Natural killer cell (primary cell): ENCODE measurements around the gene GSK3A. TPM values are rescaled to one million over a fixed set of nuclear protein-coding genes. Genes with fewer than 3 reads are reported as not detected.

Experiments used
- ATAC-seq, 3 donors: fragments of 150-1000 bp in 2 of 3; fragments of 200-7000 bp in 1 of 3; cut with Tn5 transposase; 1 replicate in 1 of 3; 2 replicates in 2 of 3; pipeline ENCODE4 v1.10.0; 2021; ENCODE audit warnings: mild to moderate bottlenecking in 2 of 3, moderate library complexity in 2 of 3
- DNase-seq, 2 donors: peaks; one replicate each; pipeline versions ENCODE4 v3.0.0 to v3.0.0-alpha.2; 2013 to 2021; ENCODE audit warnings: mixed read lengths in 1 of 2
- H3K27ac ChIP-seq: one replicate; pipeline ENCODE4 v1.5.1; 2013; ENCODE audit warnings: mild to moderate bottlenecking, low read length
- H3K27me3 ChIP-seq: one replicate; pipeline ENCODE4 v1.6.1; 2013; ENCODE audit warnings: low read length; ENCODE audit not compliant: control insufficient read depth, insufficient read depth
- H3K36me3 ChIP-seq: one replicate; pipeline ENCODE4 v1.6.1; 2013; ENCODE audit warnings: low read length; ENCODE audit not compliant: control insufficient read depth, insufficient read depth
- H3K4me1 ChIP-seq: one replicate; pipeline ENCODE4 v1.6.1; 2013; ENCODE audit warnings: low read length; ENCODE audit not compliant: control insufficient read depth, insufficient read depth
- H3K4me3 ChIP-seq: one replicate; pipeline ENCODE4 v1.5.1; 2013; ENCODE audit warnings: low read length
- H3K9me3 ChIP-seq: one replicate; pipeline ENCODE4 v1.6.1; 2013; ENCODE audit warnings: low read length; ENCODE audit not compliant: control insufficient read depth, insufficient read depth
- H3K27ac Mint-ChIP-seq, 2 donors: one replicate each; pipeline ENCODE4 v1.8.0; 2022; ENCODE audit warnings: mild to moderate bottlenecking in 2 of 2, mixed read lengths in 2 of 2, moderate library complexity in 1 of 2
- H3K27me3 Mint-ChIP-seq, 2 donors: one replicate each; pipeline ENCODE4 v1.8.0; 2022; ENCODE audit warnings: low read depth in 2 of 2, mixed read lengths in 2 of 2
- H3K36me3 Mint-ChIP-seq: one replicate; pipeline ENCODE4 v1.8.0; 2022; ENCODE audit warnings: mixed read lengths
- H3K4me1 Mint-ChIP-seq, 2 donors: one replicate each; pipeline ENCODE4 v1.8.0; 2022; ENCODE audit warnings: mixed read lengths in 2 of 2
- H3K4me3 Mint-ChIP-seq: one replicate; pipeline ENCODE4 v1.8.0; 2022; ENCODE audit warnings: mild to moderate bottlenecking, moderate library complexity, mixed read lengths
- H3K9me3 Mint-ChIP-seq, 2 donors: one replicate each; pipeline ENCODE4 v1.8.0; 2022; ENCODE audit warnings: mixed read lengths in 2 of 2
- WGBS: methylation state at CpG from one replicate; pipeline ENCODE4 v1.1.7; 2013; ENCODE audit warnings: missing lambda C conversion rate; ENCODE audit not compliant: insufficient coverage; 5-methylcytosine and 5-hydroxymethylcytosine counted together
- intact Hi-C: fragments of 100-400 bp; cut with micrococcal nuclease; formaldehyde crosslinking; loops from one replicate; pipeline ENCODE4 v1.14.2; 2022
- total RNA-seq, 4 donors: library from RNA; stranded (reverse); fragments of 120-200 nt in 1 of 4; gene quantifications; one replicate each; pipeline versions ENCODE4 v1.2.3 to v1.2.4, GENCODE V29; 2013 to 2022
- TF ChIP-seq, protein P1 (sequence below): fragments of 200-600 bp; IDR thresholded peaks from one replicate; pipeline ENCODE4 v1.8.0; 2022; ENCODE audit warnings: antibody characterized with exemption

GSK3A gene
- total RNA-seq = 10 to 100 TPM; 42.5 to 52.1 (median 44.1) TPM
- 24.0 TPM for total RNA-seq (2013)

DNA sequence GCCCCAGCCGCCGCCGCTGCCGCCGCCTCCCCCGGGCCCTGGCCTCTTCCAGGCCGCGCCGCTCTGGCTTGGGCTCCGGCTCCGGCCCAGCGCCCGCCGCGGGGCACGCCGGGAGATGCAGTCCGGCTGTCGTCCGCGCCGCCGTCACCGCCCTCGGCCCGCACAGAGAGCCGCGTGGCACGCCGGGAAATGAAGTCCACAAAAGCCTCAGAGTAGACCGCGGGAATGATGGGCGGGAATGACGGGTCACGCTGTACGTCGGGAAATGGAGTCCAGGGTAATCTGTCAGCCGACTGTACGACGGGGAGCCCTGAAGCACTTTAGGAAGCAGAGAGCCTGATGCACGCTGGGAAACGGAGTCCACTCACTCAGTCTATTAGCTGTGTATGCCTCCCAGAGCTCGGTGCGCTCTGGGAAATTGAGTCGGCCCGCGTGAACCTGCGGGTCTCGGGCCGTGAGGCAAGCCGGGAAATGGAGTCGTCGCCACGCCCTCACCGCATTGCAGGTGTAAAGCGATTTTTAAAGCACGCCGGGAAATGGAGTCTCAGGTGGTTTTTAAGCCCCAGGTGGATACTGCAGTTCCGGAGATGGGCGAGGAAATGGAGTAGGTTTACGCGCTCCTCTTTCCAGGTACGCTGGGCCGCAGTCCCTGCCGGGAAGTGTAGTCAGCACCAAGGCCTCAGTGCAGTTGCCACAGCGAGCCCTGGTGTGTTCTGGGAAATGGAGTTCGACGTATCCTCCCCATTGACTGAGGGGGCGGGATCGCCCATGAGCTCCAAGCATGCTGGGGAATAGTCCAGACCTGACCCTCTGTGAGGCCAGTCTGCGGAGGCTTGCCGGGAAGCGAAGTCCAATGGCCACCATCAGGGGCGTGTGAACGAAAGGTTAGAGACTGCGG lies at the start of gene GSK3A:
TSS of gene GSK3A (minus strand) at position 91 of the 898 bp plus-strand sequence. CDS start 137 bp downstream, outside the sequence.
- H3K27me3 ChIP-seq = no peaks in the 10 kb centered on the region
- H3K9me3 ChIP-seq = no peaks in the 10 kb centered on the region
- Mint-ChIP-seq H3K4me1 (peaks cover 45 to 61% of the 10 kb centered on the region in 2 donors), H3K27ac (peak within 1 kb of the TSS; percentile 93 to 98), H3K27me3 (no peaks in the 10 kb centered on the region), H3K36me3 (no peaks in the 10 kb centered on the region), H3K9me3 (no peaks in the 10 kb centered on the region), H3K4me3 (peak within 1 kb of the TSS; percentile 98)
- peak within 1 kb of the TSS; percentile 60 for H3K4me3 ChIP-seq
- H3K36me3 ChIP-seq = peaks cover 18% of the 10 kb centered on the region
- WGBS = under 1% methylated on average over 76 of the region's 76 CpGs
- ATAC-seq (peak; percentile 76 to 89 (median 78)), DNase-seq (peak; percentile 95 to 99)
- peaks cover 44% of the 10 kb centered on the region for H3K4me1 ChIP-seq
- H3K27ac ChIP-seq = peak within 1 kb of the TSS; percentile 82
- TF ChIP-seq, protein P1, sequence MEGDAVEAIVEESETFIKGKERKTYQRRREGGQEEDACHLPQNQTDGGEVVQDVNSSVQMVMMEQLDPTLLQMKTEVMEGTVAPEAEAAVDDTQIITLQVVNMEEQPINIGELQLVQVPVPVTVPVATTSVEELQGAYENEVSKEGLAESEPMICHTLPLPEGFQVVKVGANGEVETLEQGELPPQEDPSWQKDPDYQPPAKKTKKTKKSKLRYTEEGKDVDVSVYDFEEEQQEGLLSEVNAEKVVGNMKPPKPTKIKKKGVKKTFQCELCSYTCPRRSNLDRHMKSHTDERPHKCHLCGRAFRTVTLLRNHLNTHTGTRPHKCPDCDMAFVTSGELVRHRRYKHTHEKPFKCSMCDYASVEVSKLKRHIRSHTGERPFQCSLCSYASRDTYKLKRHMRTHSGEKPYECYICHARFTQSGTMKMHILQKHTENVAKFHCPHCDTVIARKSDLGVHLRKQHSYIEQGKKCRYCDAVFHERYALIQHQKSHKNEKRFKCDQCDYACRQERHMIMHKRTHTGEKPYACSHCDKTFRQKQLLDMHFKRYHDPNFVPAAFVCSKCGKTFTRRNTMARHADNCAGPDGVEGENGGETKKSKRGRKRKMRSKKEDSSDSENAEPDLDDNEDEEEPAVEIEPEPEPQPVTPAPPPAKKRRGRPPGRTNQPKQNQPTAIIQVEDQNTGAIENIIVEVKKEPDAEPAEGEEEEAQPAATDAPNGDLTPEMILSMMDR = no peak
- intact Hi-C loops = loop anchor here (1.0 to 2.0 kb wide), 4 partner anchors 22 to 180 kb away; partner anchors contain the start of gene ZNF526

DNA sequence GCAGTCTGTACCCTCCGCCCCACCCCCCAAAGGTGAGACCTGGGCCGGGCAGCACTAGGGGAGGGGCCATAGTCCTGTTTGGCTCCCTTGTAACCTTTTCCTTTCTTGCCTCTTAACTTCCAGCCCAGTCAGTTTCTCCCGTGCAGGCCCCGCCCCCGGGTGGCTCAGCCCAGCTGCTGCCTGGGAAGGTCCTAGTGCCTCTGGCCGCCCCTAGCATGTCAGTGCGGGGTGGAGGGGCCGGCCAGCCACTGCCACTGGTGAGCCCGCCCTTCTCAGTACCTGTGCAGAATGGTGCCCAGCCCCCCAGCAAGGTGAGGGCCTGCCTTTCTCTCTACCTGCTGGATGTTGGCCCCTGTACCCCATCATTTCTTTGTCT lies 49.0 kb upstream of the GSK3A start:
- Mint-ChIP-seq H3K27ac (peak overlapping the region in 1 of 2 donors; percentile 37), H3K4me3 (no peak overlapping the region), H3K4me1 (peaks cover 0 to 13% of the 10 kb centered on the region in 2 donors), H3K27me3 (no peaks in the 10 kb centered on the region), H3K9me3 (no peaks in the 10 kb centered on the region), H3K36me3 (no peaks in the 10 kb centered on the region)
- no peaks in the 10 kb centered on the region for H3K4me1 ChIP-seq
- intact Hi-C loops = loop anchor here (1.0 kb wide), 1 partner anchor 183 kb away; no protein-coding TSS in a partner anchor
- ATAC-seq (no peak), DNase-seq (no peak)
- 88% methylated on average over 9 of the region's 9 CpGs for WGBS
- H3K36me3 ChIP-seq = peaks cover 66% of the 10 kb centered on the region
- TF ChIP-seq, protein P1 = no peak
- H3K27me3 ChIP-seq = no peaks in the 10 kb centered on the region
- no peak overlapping the region for H3K27ac ChIP-seq
- H3K9me3 ChIP-seq = no peaks in the 10 kb centered on the region
- no peak overlapping the region for H3K4me3 ChIP-seq

DNA sequence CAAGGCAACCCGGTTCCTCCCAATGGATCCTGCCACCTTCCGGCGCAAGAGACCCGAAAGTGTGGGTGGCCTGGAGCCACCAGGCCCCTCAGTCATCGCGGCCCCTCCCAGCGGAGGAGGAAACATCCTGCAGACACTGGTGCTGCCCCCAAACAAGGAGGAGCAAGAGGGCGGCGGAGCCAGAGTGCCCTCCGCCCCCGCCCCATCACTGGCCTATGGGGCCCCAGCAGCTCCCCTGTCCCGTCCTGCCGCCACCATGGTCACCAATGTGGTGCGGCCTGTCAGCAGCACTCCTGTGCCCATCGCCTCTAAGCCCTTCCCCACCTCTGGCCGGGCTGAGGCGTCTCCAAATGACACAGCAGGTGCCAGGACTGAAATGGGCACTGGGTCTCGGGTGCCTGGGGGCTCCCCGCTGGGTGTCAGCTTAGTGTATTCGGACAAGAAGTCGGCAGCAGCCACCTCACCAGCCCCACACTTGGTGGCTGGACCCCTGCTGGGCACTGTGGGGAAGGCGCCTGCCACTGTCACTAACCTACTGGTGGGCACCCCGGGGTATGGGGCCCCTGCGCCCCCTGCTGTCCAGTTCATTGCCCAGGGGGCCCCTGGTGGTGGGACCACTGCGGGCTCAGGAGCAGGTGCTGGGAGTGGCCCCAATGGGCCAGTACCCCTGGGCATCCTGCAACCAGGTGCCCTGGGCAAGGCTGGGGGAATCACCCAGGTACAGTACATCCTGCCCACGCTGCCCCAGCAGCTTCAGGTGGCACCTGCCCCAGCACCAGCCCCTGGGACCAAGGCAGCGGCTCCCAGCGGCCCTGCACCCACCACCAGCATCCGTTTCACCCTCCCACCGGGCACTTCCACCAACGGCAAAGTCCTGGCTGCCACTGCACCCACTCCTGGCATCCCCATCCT lies 48.4 kb upstream of the GSK3A start:
- H3K27me3 Mint-ChIP-seq = no peaks in the 10 kb centered on the region
- TF ChIP-seq, protein P1 = peak; percentile 52
- Histone ChIP-seq H3K27ac (no peak overlapping the region), H3K4me3 (no peak overlapping the region), H3K27me3 (no peaks in the 10 kb centered on the region), H3K4me1 (peaks cover 6% of the 10 kb centered on the region), H3K36me3 (peaks cover 66% of the 10 kb centered on the region), H3K9me3 (no peaks in the 10 kb centered on the region)
- no peak overlapping the region for H3K4me3 Mint-ChIP-seq
- ATAC-seq = peak; percentile 77 to 84 (median 77)
- peak; percentile 57 to 72 for DNase-seq
- H3K4me1 Mint-ChIP-seq = peaks cover 3 to 15% of the 10 kb centered on the region in 2 donors
- H3K9me3 Mint-ChIP-seq = no peaks in the 10 kb centered on the region
- no peak overlapping the region for H3K27ac Mint-ChIP-seq
- 91% methylated on average over 31 of the region's 31 CpGs for WGBS
- intact Hi-C loops = loop anchor here (1.0 kb wide), 1 partner anchor 182 kb away; no protein-coding TSS in a partner anchor
- no peaks in the 10 kb centered on the region for H3K36me3 Mint-ChIP-seq
